Hepatocyte (in vitro differentiated cells): ENCODE measurements around the gene MRGPRF. TPM values are rescaled to one million over a fixed set of nuclear protein-coding genes. Genes with fewer than 3 reads are reported as not detected.

ENCODE experiments used
- DNase-seq: peaks from one replicate; pipeline ENCODE4 v3.0.0-alpha.2; 2016; ENCODE audit warnings: low spot score
- H2AFZ ChIP-seq: fragments of 200-600 bp; sonication (generic); 2 replicates; pipeline ENCODE4 v1.6.0; 2016; ENCODE audit warnings: antibody characterized with exemption, mild to moderate bottlenecking
- H3K27ac ChIP-seq: fragments of 200-600 bp; sonication (generic); 2 replicates; pipeline ENCODE4 v1.5.1; 2016; ENCODE audit warnings: mild to moderate bottlenecking
- H3K27me3 ChIP-seq: fragments of 200-600 bp; sonication (generic); 2 replicates; pipeline ENCODE4 v1.6.1; 2016
- H3K36me3 ChIP-seq: fragments of 200-600 bp; sonication (generic); replicated peaks from 2 replicates; pipeline ENCODE4 v1.5.1; 2016; ENCODE audit warnings: low read depth; ENCODE audit not compliant: insufficient read depth
- H3K4me1 ChIP-seq: fragments of 200-600 bp; sonication (generic); 2 replicates; pipeline ENCODE4 v1.5.1; 2016; ENCODE audit warnings: mild to moderate bottlenecking, moderate library complexity; ENCODE audit not compliant: insufficient read depth
- H3K4me2 ChIP-seq: fragments of 200-600 bp; sonication (generic); 2 replicates; pipeline ENCODE4 v1.6.0; 2016
- H3K4me3 ChIP-seq: fragments of 200-600 bp; sonication (generic); 2 replicates; pipeline ENCODE4 v1.5.1; 2016; ENCODE audit warnings: mild to moderate bottlenecking
- H3K79me2 ChIP-seq: fragments of 200-600 bp; sonication (generic); 2 replicates; pipeline ENCODE4 v1.6.0; 2017; ENCODE audit warnings: mild to moderate bottlenecking
- H3K9me2 ChIP-seq: fragments of 200-600 bp; sonication (generic); replicated peaks from 2 replicates; pipeline ENCODE4 v1.6.0; 2017; ENCODE audit warnings: mild to moderate bottlenecking; ENCODE audit not compliant: insufficient read depth
- H3K9me3 ChIP-seq: fragments of 200-600 bp; sonication (generic); 2 replicates; pipeline ENCODE4 v1.5.1; 2016; ENCODE audit warnings: low read depth, mild to moderate bottlenecking
- H4K20me1 ChIP-seq: fragments of 200-600 bp; sonication (generic); 2 replicates; pipeline ENCODE4 v1.6.0; 2016; ENCODE audit warnings: mild to moderate bottlenecking; ENCODE audit not compliant: insufficient read depth, poor library complexity, severe bottlenecking
- CTCF ChIP-seq: fragments of 200-600 bp; sonication (generic); IDR thresholded peaks from 2 replicates; pipeline ENCODE4 v1.5.1; 2016; ENCODE audit warnings: antibody characterized with exemption, mild to moderate bottlenecking; ENCODE audit not compliant: poor library complexity
- EZH2 ChIP-seq: fragments of 200-600 bp; sonication (generic); IDR thresholded peaks from 2 replicates; pipeline ENCODE4 v1.6.1; 2016; ENCODE audit warnings: antibody characterized with exemption, mild to moderate bottlenecking, borderline replicate concordance
- EZH2phosphoT487 ChIP-seq: fragments of 200-600 bp; sonication (generic); IDR thresholded peaks from one replicate; pipeline ENCODE4 v1.6.1; 2018; ENCODE audit warnings: antibody characterized with exemption, mild to moderate bottlenecking, low read depth, moderate library complexity; ENCODE audit not compliant: unreplicated experiment, severe bottlenecking
- WGBS: methylation state at CpG from one replicate; pipeline ENCODE4 v1.1.6; 2016; ENCODE audit warnings: low lambda C conversion rate; ENCODE audit errors: missing lambda C conversion rate; 5-methylcytosine and 5-hydroxymethylcytosine counted together
- polyA plus RNA-seq: library from polyadenylated mRNA; unstranded; fragments of >200 nt; fragmentation: Nextera tagmentation; extraction: Ambion mirVana; gene quantifications from 2 replicates; pipeline ENCODE4 v1.2.1, GENCODE V29; 2016
- total RNA-seq: library from RNA; depleted of rRNA; stranded (reverse); fragments of >200 nt; gene quantifications from 2 replicates; pipeline ENCODE4 v1.2.3, GENCODE V29; 2014

MRGPRF gene
- total and polyA plus RNA-seq, 2 experiments from 2014 or later, result 6.5 to 7.5 TPM

- no peak overlapping the region for H2AFZ ChIP-seq
- no peak overlapping the region for H3K27ac ChIP-seq
- no peak for DNase-seq
- no peak overlapping the region for H3K4me3 ChIP-seq
- 91% methylated on average over 9 of the region's 9 CpGs for WGBS
- no peaks in the 10 kb centered on the region for H4K20me1 ChIP-seq
- no peaks in the 10 kb centered on the region for H3K4me1 ChIP-seq
- H3K9me3 ChIP-seq, result no peaks in the 10 kb centered on the region
- no peak for TF ChIP-seq CTCF
- TF ChIP-seq EZH2, result no peak
- no peak for TF ChIP-seq EZH2phosphoT487
- H3K79me2 ChIP-seq, result no peaks in the 10 kb centered on the region
- H3K36me3 ChIP-seq, result no peaks in the 10 kb centered on the region
- no peak overlapping the region for H3K4me2 ChIP-seq
- no peaks in the 10 kb centered on the region for H3K27me3 ChIP-seq
- H3K9me2 ChIP-seq, result no peaks in the 10 kb centered on the region
Observed at GRCh38 chr11:68958211-68958610, 54.8 kb downstream of the MRGPRF start.

- H3K4me3 ChIP-seq, result no peak overlapping the region
- DNase-seq, result no peak
- no peaks in the 10 kb centered on the region for H3K79me2 ChIP-seq
- no peak overlapping the region for H3K27ac ChIP-seq
- H3K27me3 ChIP-seq, result no peaks in the 10 kb centered on the region
- WGBS, result 89% methylated on average over 9 of the region's 12 CpGs
- H2AFZ ChIP-seq, result no peak overlapping the region
- H3K4me2 ChIP-seq, result no peak overlapping the region
- H4K20me1 ChIP-seq, result no peaks in the 10 kb centered on the region
- no peaks in the 10 kb centered on the region for H3K4me1 ChIP-seq
- H3K9me3 ChIP-seq, result no peaks in the 10 kb centered on the region
- no peaks in the 10 kb centered on the region for H3K9me2 ChIP-seq
- no peaks in the 10 kb centered on the region for H3K36me3 ChIP-seq
- no peak for TF ChIP-seq EZH2
- no peak for TF ChIP-seq EZH2phosphoT487
- TF ChIP-seq CTCF, result no peak
Observed at GRCh38 chr11:68956547-68957254, 56.3 kb downstream of the MRGPRF start.

GRCh38 chr11:68956142-68956541 is 56.9 kb downstream of the MRGPRF start:
- DNase-seq, result no peak
- Histone ChIP-seq H3K9me3 (no peaks in the 10 kb centered on the region), H3K79me2 (no peaks in the 10 kb centered on the region), H3K9me2 (no peaks in the 10 kb centered on the region), H4K20me1 (no peaks in the 10 kb centered on the region), H3K27ac (no peak overlapping the region), H3K4me1 (no peaks in the 10 kb centered on the region), H3K36me3 (no peaks in the 10 kb centered on the region), H3K4me2 (no peak overlapping the region), H3K4me3 (no peak overlapping the region), H2AFZ (no peak overlapping the region), H3K27me3 (no peaks in the 10 kb centered on the region)
- WGBS, result 41% methylated on average over 7 of the region's 12 CpGs
- TF ChIP-seq CTCF (peak; percentile 26), EZH2phosphoT487 (no peak), EZH2 (no peak)
